Measurements from ENCODE around the gene NME9.

DNA sequence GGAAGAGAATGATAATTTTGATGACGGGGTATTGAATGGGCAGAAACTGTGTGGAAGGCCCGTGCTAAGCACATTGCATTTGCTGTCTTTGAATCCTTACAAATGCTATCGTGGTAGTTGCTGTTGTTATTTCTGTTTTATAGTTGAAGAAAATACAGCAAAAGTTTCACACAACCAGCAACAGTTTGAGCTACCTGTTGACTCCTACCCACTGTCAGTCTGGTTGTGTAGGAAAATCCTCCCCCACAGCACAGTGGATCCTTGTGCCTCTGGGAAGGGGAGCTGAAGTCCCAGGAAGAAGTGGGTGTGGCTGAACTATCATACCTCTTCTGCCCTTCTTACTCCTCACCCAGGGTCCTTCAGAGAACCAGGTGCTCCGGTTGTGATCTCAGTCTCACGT, 48.2 kb upstream of the NME9 start:
- TF ChIP-seq CTCF (IDR thresholded peaks at IDR 0.05; ENCODE audit: low read depth, low read length) = no peak
- TF ChIP-seq POLR2A (IDR thresholded peaks at IDR 0.05; ENCODE audit: extremely low read depth, insufficient read length) = no peak
- TF ChIP-seq MYC (IDR thresholded peaks at IDR 0.05; ENCODE audit: low read depth, low read length) = no peak
